GM19468 (cell line): Measurements from ENCODE around the gene BCL11A.

Source experiments
- ATAC-seq: cut with Tn5 transposase; IDR thresholded peaks from one replicate; pipeline ENCODE4 v1.9.1; 2021; ENCODE audit warnings: mild to moderate bottlenecking, moderate library complexity, moderate number of reproducible peaks; ENCODE audit not compliant: unreplicated experiment; ENCODE audit errors: extremely low read depth

BCL11A gene

GRCh38 chr2:60548845-60549237 lies 4.6 kb downstream of the BCL11A start:
- ATAC-seq = no peak

- ATAC-seq = no peak
These were observed 5.1 kb downstream of the BCL11A start for GRCh38 chr2:60548311-60548710.

GRCh38 chr2:60547841-60548240 lies 5.6 kb downstream of the BCL11A start:
- ATAC-seq = no peak

- ATAC-seq = no peak
These were observed 6.6 kb downstream of the BCL11A start for GRCh38 chr2:60546756-60547420.

GRCh38 chr2:60544954-60545560 lies 8.4 kb downstream of the BCL11A start:
- no peak for ATAC-seq

- no peak for ATAC-seq
These were observed 9.4 kb downstream of the BCL11A start for GRCh38 chr2:60544062-60544461.

- ATAC-seq = no peak
These were observed 12.3 kb downstream of the BCL11A start for GRCh38 chr2:60541056-60541651.

GRCh38 chr2:60540074-60540473 lies 13.4 kb downstream of the BCL11A start:
- ATAC-seq = no peak

- ATAC-seq = no peak
These were observed 14.3 kb downstream of the BCL11A start for GRCh38 chr2:60539140-60539539.

GRCh38 chr2:60538101-60538500 lies 15.4 kb downstream of the BCL11A start:
- ATAC-seq = no peak

GRCh38 chr2:60536746-60537145 lies 16.7 kb downstream of the BCL11A start:
- ATAC-seq = no peak

- ATAC-seq = peak; percentile 53
These were observed 17.7 kb downstream of the BCL11A start for GRCh38 chr2:60535685-60536312.

- no peak for ATAC-seq
These were observed 18.4 kb downstream of the BCL11A start for GRCh38 chr2:60534892-60535684.

- ATAC-seq = no peak
These were observed 19.3 kb downstream of the BCL11A start for GRCh38 chr2:60534052-60534685.

GRCh38 chr2:60533101-60534051 lies 20.1 kb downstream of the BCL11A start:
- no peak for ATAC-seq

- no peak for ATAC-seq
These were observed 21.0 kb downstream of the BCL11A start for GRCh38 chr2:60532421-60532820.

GRCh38 chr2:60531701-60532133 lies 21.7 kb downstream of the BCL11A start:
- no peak for ATAC-seq

- peak; percentile 38 for ATAC-seq
These were observed 22.7 kb downstream of the BCL11A start for GRCh38 chr2:60530660-60531281.
